Upper lobe of left lung (tissue), 4 donors: ENCODE results near the gene CNNM3.

Experiments used
- CTCF ChIP-seq, 6 experiments: fragments of 450-650 bp in 4 of 6; fragments of 200-600 bp in 2 of 6; sonication (generic) in 2 of 6; IDR thresholded peaks; one replicate each; pipeline ENCODE4 v1.5.1; 2016 to 2019; ENCODE audit warnings: antibody characterized with exemption in 6 of 6
- EP300 ChIP-seq, 4 donors: sonication (generic); formaldehyde crosslinking; IDR thresholded peaks; one replicate each; pipeline ENCODE4 v1.5.1; 2017; ENCODE audit warnings: antibody characterized with exemption in 4 of 4, control low read depth in 2 of 4
- POLR2AphosphoS5 ChIP-seq, 2 donors: sonication (generic); formaldehyde crosslinking; IDR thresholded peaks; one replicate each; pipeline ENCODE4 v1.5.1; 2017; ENCODE audit warnings: antibody characterized with exemption in 2 of 2

- TF ChIP-seq CTCF (IDR thresholded peaks at IDR 0.05) (no peak), POLR2AphosphoS5 (IDR thresholded peaks at IDR 0.05) (no peak), EP300 (IDR thresholded peaks at IDR 0.05) (no peak)
Observed at GRCh38 chr2:96876269-96877041, 60.4 kb downstream of the CNNM3 start.
